ENCODE data around the gene LEF1. TPM values are rescaled to one million over a fixed set of nuclear protein-coding genes. Genes with fewer than 3 reads are reported as not detected.
"Not testable (repeated sequence)": the region's sequence is repeated elsewhere in the genome, so short reads cannot be mapped to it uniquely, and the experiment has no call there.

LEF1 gene
- polyA plus RNA-seq, 4 donors = 53.5 to 81.4 (median 75.9) TPM

GRCh38 chr4:108044951-108045686, 123.6 kb downstream of the LEF1 start:
- DNase-seq (ENCODE audit: low read depth in 4 of 4, low spot score in 3 of 4) = no peak

GRCh38 chr4:108043526-108043925, 125.2 kb downstream of the LEF1 start:
- no peak for DNase-seq (ENCODE audit: low read depth in 4 of 4, low spot score in 3 of 4)

- no peak for DNase-seq (ENCODE audit: low read depth in 4 of 4, low spot score in 3 of 4)
These were observed 125.8 kb downstream of the LEF1 start for GRCh38 chr4:108042927-108043326.

- no peak for DNase-seq (ENCODE audit: low read depth in 4 of 4, low spot score in 3 of 4)
These were observed 130.8 kb downstream of the LEF1 start for GRCh38 chr4:108037884-108038283.

GRCh38 chr4:108036213-108036612, 132.5 kb downstream of the LEF1 start:
- no peak for DNase-seq (ENCODE audit: low read depth in 4 of 4, low spot score in 3 of 4)

- no peak for DNase-seq (ENCODE audit: low read depth in 4 of 4, low spot score in 3 of 4)
These were observed 133.0 kb downstream of the LEF1 start for GRCh38 chr4:108035691-108036090.

GRCh38 chr4:108034565-108034964, 134.2 kb downstream of the LEF1 start:
- DNase-seq (ENCODE audit: low read depth in 4 of 4, low spot score in 3 of 4) = no peak

GRCh38 chr4:108033348-108033747, 135.4 kb downstream of the LEF1 start:
- no peak for DNase-seq (ENCODE audit: low read depth in 4 of 4, low spot score in 3 of 4)

GRCh38 chr4:108031427-108032083, 137.2 kb downstream of the LEF1 start:
- DNase-seq (ENCODE audit: low read depth in 4 of 4, low spot score in 3 of 4) = no peak

- DNase-seq (ENCODE audit: low read depth in 4 of 4, low spot score in 3 of 4) = peak in 1 of 4 donors; percentile 24
These were observed 138.4 kb downstream of the LEF1 start for GRCh38 chr4:108030332-108030731.

- DNase-seq (ENCODE audit: low read depth in 4 of 4, low spot score in 3 of 4) = no peak
These were observed 139.0 kb downstream of the LEF1 start for GRCh38 chr4:108029731-108030130.

- no peak for DNase-seq (ENCODE audit: low read depth in 4 of 4, low spot score in 3 of 4)
These were observed 139.6 kb downstream of the LEF1 start for GRCh38 chr4:108029016-108029720.

GRCh38 chr4:108024878-108025165, 143.9 kb downstream of the LEF1 start:
- no peak for DNase-seq (ENCODE audit: low read depth in 4 of 4, low spot score in 3 of 4)

- no peak for DNase-seq (ENCODE audit: low read depth in 4 of 4, low spot score in 3 of 4)
These were observed 144.5 kb downstream of the LEF1 start for GRCh38 chr4:108024085-108024877.

- no peak for DNase-seq (ENCODE audit: low read depth in 4 of 4, low spot score in 3 of 4)
These were observed 149.9 kb downstream of the LEF1 start for GRCh38 chr4:108018884-108019187.

GRCh38 chr4:108018040-108018883, 150.5 kb downstream of the LEF1 start:
- peak; percentile 61 to 77 (median 70) for DNase-seq (ENCODE audit: low read depth in 4 of 4, low spot score in 3 of 4)

- DNase-seq (ENCODE audit: low read depth in 4 of 4, low spot score in 3 of 4) = no peak
These were observed 154.8 kb downstream of the LEF1 start for GRCh38 chr4:108013955-108014354.

- no peak for DNase-seq (ENCODE audit: low read depth in 4 of 4, low spot score in 3 of 4)
These were observed 155.4 kb downstream of the LEF1 start for GRCh38 chr4:108013327-108013726.

GRCh38 chr4:108012382-108012781, 156.3 kb downstream of the LEF1 start:
- not testable (repeated sequence) for DNase-seq (ENCODE audit: low read depth in 4 of 4, low spot score in 3 of 4)

GRCh38 chr4:108010167-108010566, 158.6 kb downstream of the LEF1 start:
- DNase-seq (ENCODE audit: low read depth in 4 of 4, low spot score in 3 of 4) = no peak

Data from right renal pelvis (tissue), 4 donors.